DLD1 (cell line): Measurements from ENCODE around the gene ELMOD3.
"Not testable (repeated sequence)": the region's sequence is repeated elsewhere in the genome, so short reads cannot be mapped to it uniquely, and the experiment has no call there.

ENCODE experiments used
- in situ Hi-C: cut with HindIII; loops from 2 replicates; pipeline ENCODE4 v1.10.0; 2017; ENCODE audit warnings: low sequenced_read_pairs

Gene ELMOD3

DNA sequence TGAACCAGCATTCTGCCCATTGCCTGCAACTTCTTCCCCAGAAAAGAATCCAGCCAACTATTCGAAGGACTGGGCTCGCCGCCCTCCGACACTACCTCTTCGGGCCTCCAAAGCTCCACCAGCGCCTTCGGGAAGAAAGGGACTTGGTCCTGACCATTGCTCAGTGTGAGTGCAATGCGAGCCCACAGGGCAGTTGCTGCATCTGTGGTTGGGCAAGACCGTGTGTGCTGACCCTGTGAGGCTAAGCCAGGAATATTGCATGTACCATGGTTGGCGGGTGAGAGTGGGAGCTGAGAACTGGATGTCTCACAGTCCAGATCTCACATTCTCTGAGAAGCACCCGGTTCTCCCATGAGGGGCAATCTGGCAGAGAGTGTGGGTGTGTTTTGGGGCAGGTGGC is 16.5 kb downstream of the ELMOD3 start:
- in situ Hi-C loops: no loop called here

DNA sequence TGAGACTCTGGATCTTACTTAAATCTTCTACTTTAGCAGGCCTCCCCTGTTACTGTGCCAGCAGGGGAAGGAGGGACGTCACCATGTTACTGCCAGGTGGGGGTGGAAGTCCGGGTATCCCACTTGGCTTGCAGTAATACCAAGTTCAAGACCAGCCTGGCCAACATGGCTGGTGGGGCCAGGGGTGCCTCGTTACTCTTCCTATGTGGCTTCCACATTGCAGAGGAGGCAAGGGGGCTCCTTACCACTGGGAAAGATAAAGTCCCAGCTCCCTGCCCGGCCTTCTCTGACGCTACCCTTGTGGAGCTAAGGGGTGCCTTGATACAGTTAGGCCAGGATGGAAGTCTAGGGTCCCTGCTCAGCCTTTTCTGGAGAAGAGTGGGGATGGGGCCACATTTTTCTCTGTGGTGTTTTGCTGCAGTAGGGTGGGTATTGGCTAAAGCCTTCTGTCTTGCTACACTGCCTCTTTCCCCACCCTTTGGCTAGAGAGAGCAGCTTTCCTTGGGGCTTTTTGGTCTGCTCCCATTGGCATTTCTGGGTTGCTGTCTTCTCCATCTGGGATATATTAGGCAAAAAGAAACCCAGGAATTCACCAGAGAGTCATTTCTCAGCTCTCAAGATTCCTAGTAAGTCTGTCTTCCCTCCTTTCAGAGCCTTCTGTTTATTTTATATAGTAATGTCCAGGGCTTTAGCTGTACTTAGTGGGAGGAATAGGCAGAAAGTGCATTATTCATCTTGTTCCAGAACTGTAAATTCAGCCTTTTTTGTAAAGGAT is 21.9 kb downstream of the ELMOD3 start:
- in situ Hi-C loops: no loop called here

DNA sequence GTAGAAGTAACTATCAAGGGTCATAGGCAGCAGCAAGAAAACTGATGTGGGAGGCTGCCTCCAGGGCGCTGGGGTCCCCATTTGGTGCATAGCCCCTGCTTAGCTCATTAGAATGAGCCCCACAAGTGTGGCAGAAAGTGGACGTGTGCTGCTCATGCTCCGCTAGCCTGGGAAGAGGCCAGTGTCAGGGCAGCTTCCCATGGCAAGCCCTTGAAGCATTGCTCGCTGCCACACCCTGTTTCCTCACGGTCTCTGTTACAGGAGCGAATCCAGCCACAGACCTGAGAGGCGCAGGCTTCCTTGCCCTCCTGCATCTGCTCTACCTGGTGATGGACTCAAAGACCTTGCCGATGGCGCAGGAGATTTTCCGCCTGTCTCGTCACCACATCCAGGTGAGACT is 22.5 kb downstream of the ELMOD3 start:
- in situ Hi-C loops: no loop called here

DNA sequence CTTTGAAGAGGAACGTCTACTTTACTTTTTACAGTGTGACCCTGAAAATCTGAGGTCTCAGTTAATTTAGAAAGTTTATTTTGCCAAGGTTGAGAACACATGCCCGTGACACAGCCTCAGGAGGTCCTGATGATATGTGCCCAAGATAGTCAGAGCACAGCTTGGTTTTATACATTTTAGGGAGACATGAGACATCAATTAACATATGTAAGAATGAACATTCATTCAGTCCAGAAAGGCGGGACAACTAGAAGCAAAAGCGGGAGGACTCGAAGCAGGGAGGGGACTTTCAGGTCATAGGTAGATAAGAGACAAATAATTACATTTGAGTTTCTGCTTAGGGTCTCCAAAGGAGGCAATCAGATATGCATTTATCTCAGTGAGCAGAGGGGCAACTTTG is 23.7 kb downstream of the ELMOD3 start:
- in situ Hi-C loops: no loop called here

DNA sequence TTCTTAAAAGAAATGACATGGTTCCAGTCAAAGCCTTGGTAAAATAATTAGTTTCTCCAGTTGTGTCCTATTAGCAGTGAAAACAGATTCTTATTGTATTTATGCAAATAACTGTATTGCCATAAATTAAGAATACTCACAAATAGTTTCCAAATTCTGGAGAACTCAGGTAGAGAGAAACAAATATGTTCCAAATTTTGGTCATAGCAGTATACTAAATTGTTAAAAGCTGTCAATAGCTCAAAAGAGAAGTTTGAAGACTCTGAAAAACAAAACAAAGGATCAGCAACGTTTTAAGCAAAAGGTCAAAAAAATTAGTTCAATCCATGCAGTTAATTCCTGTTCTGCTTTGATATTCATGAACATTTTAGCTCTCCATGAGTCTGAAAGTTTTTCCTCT is 25.5 kb downstream of the ELMOD3 start:
- in situ Hi-C loops: no loop called here

DNA sequence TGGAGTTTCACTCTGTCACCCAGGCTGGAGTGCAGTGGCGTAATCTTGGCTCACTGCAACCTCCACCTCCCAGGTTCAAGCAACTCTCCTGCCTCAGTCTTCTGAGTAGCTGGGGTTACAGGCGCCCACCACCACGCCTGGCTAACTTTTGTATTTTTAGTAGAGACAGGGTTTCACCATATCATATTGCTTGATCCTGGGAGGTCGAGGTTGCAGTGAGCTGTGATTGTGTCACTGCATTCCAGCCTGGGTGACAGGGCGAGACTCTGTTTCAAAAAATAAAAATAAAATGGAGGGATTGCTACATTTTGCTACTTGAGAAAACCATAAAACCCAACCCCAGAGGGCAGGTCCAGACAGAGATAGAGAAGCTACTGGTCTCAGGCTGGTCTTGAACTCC is 28.6 kb downstream of the ELMOD3 start:
- in situ Hi-C loops: not testable (repeated sequence)

DNA sequence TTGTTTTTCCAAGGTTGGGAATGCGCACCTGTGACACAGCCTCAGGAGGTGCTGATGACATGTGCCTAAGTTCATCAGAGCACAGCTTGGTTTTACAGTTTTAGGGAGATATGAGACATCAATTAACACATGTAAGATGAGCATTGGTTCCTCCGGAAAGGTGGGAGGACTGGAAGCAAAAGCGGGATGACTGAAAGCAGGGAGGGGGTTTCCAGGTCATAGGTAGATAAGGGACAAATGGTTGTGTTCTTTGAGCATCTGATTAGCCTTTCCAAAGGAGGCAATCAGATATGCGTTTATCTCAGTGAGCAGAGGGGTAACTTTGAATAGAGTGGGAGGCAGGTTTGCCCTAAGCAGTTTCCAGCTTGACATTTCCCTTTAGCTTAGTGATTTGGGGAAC is 29.3 kb downstream of the ELMOD3 start:
- in situ Hi-C loops: no loop called here

DNA sequence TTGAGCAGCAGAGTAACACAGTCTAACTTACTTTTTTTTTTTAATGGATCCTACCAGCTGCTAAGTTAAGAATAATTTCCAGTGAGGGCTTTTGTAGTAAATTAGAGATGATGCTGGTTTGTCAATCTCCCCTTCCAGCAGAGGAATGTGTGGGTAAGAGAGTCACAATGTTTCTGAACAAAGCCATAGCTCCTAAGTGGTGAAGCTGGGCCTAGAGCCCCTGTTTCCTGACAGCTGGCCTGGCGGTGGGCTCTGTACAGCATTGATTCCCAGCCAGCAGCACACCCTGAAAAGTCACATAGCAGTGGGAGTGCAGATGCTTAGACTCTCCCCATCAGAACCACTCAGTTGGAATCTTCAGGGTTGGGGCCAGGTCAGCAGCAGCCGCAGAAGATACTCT is 31.2 kb downstream of the ELMOD3 start:
- in situ Hi-C loops: no loop called here

DNA sequence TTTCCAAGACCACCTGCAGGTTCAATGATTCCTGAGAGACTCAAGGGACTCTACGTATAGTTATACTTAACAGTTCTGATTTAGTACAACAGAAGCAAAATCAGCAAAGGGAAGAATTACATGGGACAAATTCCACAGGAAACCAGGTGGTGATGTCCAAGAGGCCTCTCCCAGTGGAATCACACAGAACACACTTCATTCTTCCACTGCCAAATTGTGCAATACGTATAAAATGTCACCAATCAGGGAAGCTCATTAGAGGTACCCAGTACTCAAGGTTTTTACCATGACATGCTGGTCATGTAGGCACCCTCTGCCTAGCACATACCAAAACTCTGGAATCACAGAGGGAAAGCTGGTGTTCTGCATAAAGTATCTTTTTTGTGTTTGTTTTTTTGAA is 33.2 kb downstream of the ELMOD3 start:
- in situ Hi-C loops: no loop called here

DNA sequence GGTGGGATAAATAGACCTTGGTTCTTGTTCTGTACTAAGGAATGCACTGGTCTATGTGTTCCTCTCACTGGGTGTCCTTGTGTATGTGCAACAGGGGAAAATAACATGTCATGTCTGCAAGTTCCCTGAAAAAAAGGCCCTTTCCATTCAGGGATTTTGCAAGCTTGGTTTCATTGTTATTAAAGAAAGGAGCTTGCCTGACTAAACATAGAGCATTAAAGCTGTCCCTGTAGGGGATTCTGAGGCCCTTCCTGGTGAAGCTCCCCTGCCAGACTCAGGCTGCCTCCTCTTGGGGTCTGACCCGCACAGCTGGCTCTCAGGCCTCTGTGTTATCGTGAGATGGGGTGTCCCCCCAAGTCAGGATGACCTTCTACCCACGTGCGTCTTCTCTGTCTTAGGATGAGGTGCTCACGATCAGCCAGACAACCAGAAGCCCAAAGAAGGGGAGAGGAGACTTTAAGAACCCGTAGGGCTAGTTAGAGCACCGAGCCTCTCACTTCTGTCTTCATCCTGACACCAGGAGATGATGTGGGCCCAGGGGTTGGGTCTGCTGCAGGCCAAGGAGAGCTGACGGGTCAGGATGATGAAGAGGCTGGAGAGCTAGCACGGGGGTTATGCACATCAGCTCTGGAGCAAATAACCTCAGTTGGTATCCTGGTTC is 34.4 kb downstream of the ELMOD3 start:
- in situ Hi-C loops: no loop called here

DNA sequence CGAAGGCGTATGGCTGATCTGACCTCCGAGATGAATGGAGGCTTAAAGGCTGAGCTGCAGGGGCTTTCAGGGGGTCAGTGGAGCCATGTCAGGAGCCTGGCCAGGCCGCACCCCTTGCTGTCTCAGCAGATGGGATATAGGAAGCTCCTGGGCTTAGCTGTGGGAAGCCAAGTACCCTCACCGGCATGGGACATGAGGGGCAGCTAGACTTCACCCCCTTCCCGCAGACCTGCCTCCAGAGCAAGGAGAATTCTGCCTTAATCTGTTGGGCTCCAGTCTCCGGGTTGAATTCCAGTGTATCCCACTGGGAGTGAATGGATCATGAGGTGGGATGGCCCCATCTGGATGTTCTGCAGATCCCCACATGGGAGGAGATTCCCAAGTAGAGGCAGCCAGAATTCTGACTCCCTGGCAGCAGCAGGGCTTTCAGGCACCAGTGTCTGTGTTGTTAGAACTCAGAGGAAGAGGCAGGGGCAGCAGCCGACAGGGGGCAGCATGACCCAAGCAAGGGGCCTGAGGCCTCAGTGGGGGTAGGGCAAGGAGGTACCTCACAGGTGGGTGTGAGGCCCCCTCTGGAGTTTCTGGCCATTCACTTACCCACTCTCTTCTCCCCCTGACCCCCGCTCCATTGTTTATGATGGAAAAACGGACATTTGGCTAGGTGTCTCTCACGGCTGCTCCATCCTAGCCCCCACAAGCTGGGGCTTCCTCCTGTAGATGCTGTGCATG is 36.5 kb downstream of the ELMOD3 start:
- in situ Hi-C loops: no loop called here

DNA sequence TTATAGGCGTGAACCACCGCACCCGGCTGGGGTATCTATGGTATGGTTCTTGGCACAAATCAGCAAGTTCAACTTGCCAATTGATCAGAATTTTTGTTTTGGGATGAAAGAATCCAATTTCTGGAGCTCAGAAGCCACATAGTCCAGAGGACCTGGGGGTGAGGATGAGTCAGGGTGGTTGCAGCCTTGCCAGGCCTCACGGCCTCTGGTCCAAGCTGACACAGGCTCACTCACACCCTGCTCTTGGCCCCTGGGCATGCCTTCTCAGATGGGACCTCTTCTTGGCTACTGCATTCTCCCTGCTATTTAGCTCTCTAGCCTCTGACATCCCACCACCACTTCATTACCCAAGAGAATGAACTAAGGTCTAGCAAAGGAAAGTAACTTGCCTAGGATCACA is 39.3 kb downstream of the ELMOD3 start:
- in situ Hi-C loops: no loop called here

DNA sequence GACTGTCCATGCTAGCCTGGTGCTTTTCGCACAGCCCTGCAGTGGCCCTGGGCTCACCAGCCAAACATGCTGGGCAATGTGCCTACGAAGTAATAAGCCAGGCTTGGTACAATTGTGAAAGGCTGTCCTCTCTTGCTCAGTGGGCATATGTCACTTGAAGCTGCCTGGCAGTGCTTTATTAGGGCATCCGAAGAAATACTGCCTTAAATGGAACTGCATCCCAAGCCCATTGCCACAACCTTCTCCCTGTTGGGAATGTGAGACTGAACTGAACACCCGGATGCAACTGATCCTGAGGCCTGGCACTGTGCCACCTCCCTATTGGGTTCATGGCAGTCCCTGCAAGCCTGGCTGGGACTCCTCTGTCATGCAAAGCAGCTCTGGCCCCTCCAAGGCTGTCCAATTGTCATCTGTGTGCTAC is 39.7 kb downstream of the ELMOD3 start:
- in situ Hi-C loops: no loop called here

DNA sequence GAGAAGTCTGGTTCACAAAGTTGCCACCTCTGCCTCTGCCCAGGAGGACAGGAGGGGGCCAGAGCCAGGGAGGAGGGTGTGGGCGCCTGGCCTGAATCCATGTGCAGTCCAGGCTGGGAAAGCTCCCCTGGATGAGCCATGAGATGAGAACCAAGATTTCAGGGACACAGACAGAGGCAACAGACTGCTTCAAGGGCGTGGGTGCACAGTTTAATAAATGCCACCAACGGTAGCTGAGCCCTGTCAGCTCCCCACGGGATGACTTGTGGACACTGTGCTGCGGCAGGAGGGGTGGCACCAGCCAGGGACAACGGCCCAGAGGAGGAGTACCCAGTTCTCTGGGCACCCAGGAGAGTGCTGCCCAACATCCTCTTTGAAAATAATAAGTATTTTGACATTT is 40.4 kb downstream of the ELMOD3 start:
- in situ Hi-C loops: no loop called here

DNA sequence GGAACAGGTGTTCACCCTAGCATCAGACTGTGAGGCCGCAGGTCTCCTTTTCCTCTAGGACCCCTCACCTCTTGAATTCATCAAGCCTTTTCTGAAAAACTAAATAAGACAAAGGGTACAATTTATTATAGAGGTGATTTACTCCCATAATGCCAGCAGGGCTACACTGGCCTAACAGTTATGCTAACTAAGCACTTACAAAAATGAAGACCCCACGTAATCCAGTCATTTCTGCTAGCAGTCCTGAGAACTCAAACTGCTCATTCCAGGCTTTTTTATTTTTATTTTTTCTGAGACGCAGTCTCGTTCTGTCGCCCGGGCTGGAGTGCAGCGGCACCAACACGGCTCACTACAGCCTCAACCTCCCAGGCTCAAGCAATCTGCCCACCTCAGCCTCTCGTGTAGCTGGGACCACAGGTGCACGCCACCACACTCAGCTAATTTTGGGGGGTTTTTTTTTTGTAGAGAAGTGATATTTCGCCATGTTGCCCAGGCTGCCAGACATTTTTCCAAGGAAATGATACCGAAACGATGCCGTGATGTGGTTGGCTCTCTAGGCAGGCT is 41.4 kb downstream of the ELMOD3 start:
- in situ Hi-C loops: no loop called here

DNA sequence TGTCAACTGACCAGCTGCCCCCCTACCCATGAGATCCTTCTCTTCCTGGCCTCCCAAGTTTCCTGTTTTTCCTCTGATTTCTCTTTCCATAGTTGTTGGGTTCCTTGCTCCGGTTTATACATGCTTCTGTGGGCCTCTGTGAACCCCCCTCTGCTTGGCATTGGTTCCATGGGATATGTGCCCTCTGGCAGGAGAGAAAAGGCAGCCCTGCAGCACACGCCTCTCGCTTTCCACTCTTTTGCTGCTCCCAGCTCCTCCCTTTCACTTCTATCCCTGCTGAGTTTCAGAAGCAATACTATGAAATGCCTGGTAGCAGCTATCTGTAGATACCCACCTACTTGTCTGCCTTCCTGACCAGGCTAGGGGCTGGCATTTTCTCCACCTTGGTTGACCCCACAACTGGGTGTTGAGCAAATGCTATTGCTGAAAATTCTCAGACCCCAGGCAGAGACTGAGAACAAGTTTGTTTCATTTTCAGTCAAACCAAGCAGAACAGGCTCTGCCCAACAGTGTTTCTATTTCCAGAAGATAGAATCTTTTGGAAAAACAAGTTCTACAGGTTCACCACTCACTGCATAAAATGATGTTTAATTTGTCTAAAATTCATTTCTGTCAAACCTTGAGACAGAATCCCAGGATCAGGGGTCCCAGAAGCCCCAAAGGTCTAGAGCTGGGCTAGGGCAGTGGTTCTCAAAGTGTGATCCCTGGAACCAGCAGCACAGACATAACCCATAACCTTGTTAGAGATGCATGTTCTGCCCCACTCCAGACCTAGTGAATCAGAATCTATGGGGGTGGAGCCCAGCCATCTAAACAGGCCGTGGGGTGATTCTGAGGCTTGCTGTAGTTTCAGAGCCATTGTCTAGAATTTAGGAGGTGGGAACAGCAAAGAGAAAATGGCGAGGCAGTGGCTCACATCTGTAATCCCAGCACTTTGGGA is 42.2 kb downstream of the ELMOD3 start:
- in situ Hi-C loops: no loop called here

DNA sequence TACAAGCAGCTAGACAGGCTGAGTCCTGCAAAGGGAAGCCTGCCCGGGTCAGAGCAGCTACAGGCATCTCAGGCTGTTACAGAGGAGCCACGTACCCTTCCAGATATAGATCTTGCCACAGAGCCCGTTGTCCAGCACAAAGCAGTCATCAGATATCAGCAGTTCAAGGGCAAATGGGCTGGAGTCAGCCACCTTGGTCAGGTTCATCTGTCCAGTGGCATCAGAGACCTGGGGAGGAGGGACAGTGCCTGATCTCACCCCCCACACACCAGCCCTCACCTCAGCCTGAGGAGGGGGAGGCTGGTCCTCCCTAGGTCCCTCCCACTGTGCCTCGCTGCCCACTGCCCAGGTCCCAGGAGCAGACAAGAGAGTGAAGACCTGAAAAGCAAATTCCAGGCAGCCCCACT is 43.4 kb downstream of the ELMOD3 start:
- in situ Hi-C loops: no loop called here

DNA sequence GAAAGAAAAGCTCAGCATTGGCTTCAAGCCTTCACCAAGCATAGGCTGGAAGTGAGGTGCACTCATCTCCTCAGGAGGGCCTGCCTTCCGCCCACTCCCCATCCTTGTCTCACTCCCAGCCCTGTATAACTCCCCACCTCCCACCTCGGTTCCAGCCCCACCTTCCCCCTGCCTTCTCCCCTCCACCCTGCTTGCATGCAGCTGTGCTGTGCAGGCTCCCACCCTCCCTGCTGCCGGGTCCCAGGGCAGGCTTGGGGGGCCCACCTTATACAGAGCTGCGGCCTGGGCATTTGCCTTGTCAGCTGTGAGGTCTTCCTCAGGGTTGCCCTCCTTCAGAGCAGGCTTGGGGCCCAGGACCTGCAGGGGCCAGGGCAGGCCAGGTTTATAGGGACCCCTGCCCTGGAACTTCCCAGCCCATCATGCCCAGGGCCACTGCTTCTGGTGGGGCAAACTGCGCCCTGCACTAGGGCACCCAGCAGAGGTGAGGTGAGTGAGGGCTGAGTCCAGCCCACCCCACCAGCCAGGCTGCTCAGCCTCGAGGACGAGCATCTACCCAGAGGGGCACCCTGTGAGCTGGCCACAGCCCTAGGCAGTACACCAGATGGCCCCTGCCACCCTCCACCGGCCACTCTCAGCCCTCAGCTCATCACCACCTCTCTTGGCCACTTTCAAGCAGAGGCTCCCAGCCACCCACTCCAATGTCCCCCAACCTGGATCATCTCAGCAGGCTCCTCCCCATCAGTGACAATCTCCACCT is 44.0 kb downstream of the ELMOD3 start:
- in situ Hi-C loops: no loop called here

DNA sequence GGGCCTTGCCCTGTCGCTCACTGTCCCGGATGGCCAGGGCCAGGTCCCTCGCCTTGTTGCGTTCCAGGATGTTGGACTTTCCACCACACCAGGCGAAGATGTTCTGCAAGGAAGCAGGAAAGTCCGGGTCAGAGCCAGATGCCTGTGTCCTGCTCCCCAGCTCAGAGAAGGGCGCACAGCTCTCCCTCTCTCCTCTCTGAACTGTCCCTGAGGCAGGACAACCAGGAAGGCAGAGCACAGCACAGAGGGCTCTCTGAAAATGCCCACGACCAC is 44.5 kb downstream of the ELMOD3 start:
- in situ Hi-C loops: no loop called here

DNA sequence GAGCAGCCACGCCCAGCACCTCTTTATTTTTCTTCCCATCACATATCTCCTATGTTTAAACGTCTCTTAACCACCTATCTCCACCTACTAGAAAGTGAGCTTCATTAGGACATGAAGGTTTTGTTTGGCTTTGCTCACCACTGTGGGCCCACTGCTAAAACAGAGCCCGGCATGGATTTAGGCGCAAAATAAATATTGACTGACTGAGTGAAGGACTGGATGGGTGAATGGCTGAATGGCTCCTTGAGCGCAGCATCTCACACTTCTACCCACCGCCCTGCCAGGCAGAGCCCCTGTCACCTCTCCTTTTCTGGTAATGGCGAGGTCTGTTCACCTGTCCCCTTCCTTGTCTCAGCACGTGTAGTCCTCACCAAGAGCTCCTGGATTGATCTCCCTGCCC is 45.5 kb downstream of the ELMOD3 start:
- in situ Hi-C loops: loop anchor here (25.0 kb wide), 1 partner anchor 137 kb away; the partner anchor contains the start of gene MAT2A
